Kidney (tissue), 14 donors: Measurements from ENCODE around the gene CD248. TPM values are rescaled to one million over a fixed set of nuclear protein-coding genes. Genes with fewer than 3 reads are reported as not detected.

ENCODE experiments used
- DNase-seq, 5 donors: peaks; one replicate each; pipeline ENCODE4 v3.0.0-alpha.2; 2013 to 2020
- FAIRE-seq: peaks from 2 replicates; lab custom pipeline; 2012; peaks lifted over from hg19 to GRCh38; lab: Jason Lieb, UNC
- H3K27ac ChIP-seq, 2 donors: one replicate each; pipeline ENCODE4 v1.7.0; 2013; ENCODE audit warnings: low read depth in 2 of 2, low read length in 2 of 2, inconsistent platforms in 1 of 2
- H3K27me3 ChIP-seq: one replicate; pipeline ENCODE4 v1.7.1; 2013; ENCODE audit warnings: low read length, inconsistent platforms; ENCODE audit not compliant: control insufficient read depth, insufficient read depth
- H3K36me3 ChIP-seq, 3 donors: one replicate each; pipeline versions ENCODE4 v1.7.0 to v1.7.1; 2013; ENCODE audit warnings: low read length in 3 of 3, control low read depth in 1 of 3, inconsistent platforms in 1 of 3; ENCODE audit not compliant: insufficient read depth in 3 of 3, control insufficient read depth in 2 of 3
- H3K4me1 ChIP-seq, 3 donors: one replicate each; pipeline versions ENCODE4 v1.7.0 to v1.7.1; 2013; ENCODE audit warnings: low read length in 3 of 3, inconsistent platforms in 1 of 3, low read depth in 1 of 3; ENCODE audit not compliant: control insufficient read depth in 2 of 3, insufficient read depth in 2 of 3
- H3K4me3 ChIP-seq, 3 donors: one replicate each; pipeline versions ENCODE4 v1.7.0 to v1.8.1; 2013; ENCODE audit warnings: low read length in 3 of 3, control low read depth in 1 of 3, inconsistent platforms in 1 of 3
- H3K9ac ChIP-seq, 3 donors: one replicate each; pipeline versions ENCODE4 v1.7.0 to v1.7.1; 2013; ENCODE audit warnings: low read length in 3 of 3, control low read depth in 1 of 3, inconsistent platforms in 1 of 3
- H3K9me3 ChIP-seq, 3 donors: one replicate each; pipeline versions ENCODE4 v1.7.0 to v1.7.1; 2013; ENCODE audit warnings: low read length in 3 of 3, control low read depth in 1 of 3, inconsistent platforms in 1 of 3; ENCODE audit not compliant: control insufficient read depth in 2 of 3, insufficient read depth in 1 of 3
- CTCF ChIP-seq: IDR thresholded peaks from 3 replicates; pipeline ENCODE4 v1.5.1; 2012; ENCODE audit warnings: mild to moderate bottlenecking, moderate library complexity, borderline replicate concordance; ENCODE audit not compliant: insufficient read depth; ENCODE audit errors: extremely low read depth
- intact Hi-C: fragments of 100-400 bp; cut with DNase I; formaldehyde crosslinking; loops from one replicate; pipeline ENCODE4 v1.11.1; 2022
- polyA plus RNA-seq: library from polyadenylated mRNA; stranded (reverse); fragments of 350-450 nt; fragmentation: Illumina TruSeq; extraction: RNeasy Lipid Tissue Mini Kit (QIAGEN cat#74804); gene quantifications from one replicate; pipeline ENCODE4 v1.2.3, GENCODE V29; 2014; ENCODE audit warnings: low read depth, low replicate concordance; ENCODE audit not compliant: insufficient read depth
- total RNA-seq: library from RNA; stranded (reverse); fragmentation: NEBNext Ultra II Directional; extraction: Animal tissue kit (Norgen Biotek cat#: 25700); gene quantifications from one replicate; pipeline ENCODE4 v1.2.1, GENCODE V29; 2021
- donor health status: control.
- donor health status: control.
- donor health status: control.
- donor health status: control.
- donor health status: control.
- donor health status: DM: yes; HTN: yes; CAD: no.
- donor health status: Normal renal cell carcinoma (clear cell type).

The CD248 gene
- total and polyA plus RNA-seq, 2 donors from 2014 or later = 14.8 to 22.9 TPM

- FAIRE-seq = no peak
These were observed 45.8 kb upstream of the CD248 start for GRCh38 chr11:66362481-66363147.

GRCh38 chr11:66361502-66361941 lies 44.7 kb upstream of the CD248 start:
- FAIRE-seq (no peak), DNase-seq (no peak)
- TF ChIP-seq CTCF = no peak
- Histone ChIP-seq H3K36me3 (no peaks in the 10 kb centered on the region), H3K4me1 (no peaks in the 10 kb centered on the region), H3K9ac (no peak overlapping the region), H3K4me3 (no peak overlapping the region), H3K9me3 (no peaks in the 10 kb centered on the region), H3K27ac (no peak overlapping the region), H3K27me3 (no peaks in the 10 kb centered on the region)
- intact Hi-C loops = no loop called here

More at GRCh38 chr11:66362481-66363147, 45.8 kb upstream of the CD248 start:
- H3K4me3 ChIP-seq = no peak overlapping the region
- no peak overlapping the region for H3K27ac ChIP-seq
- no peaks in the 10 kb centered on the region for H3K36me3 ChIP-seq
- H3K4me1 ChIP-seq = no peaks in the 10 kb centered on the region
- DNase-seq = no peak
- intact Hi-C loops = no loop called here
- H3K9ac ChIP-seq = no peak overlapping the region
- H3K9me3 ChIP-seq = no peaks in the 10 kb centered on the region
- no peaks in the 10 kb centered on the region for H3K27me3 ChIP-seq
- TF ChIP-seq CTCF = no peak

GRCh38 chr11:66360406-66361073 lies 43.7 kb upstream of the CD248 start:
- H3K36me3 ChIP-seq = no peaks in the 10 kb centered on the region
- H3K9ac ChIP-seq = no peak overlapping the region
- intact Hi-C loops = no loop called here
- no peaks in the 10 kb centered on the region for H3K27me3 ChIP-seq
- H3K9me3 ChIP-seq = no peaks in the 10 kb centered on the region
- no peak overlapping the region for H3K27ac ChIP-seq
- FAIRE-seq (no peak), DNase-seq (no peak)
- TF ChIP-seq CTCF = no peak
- H3K4me3 ChIP-seq = no peak overlapping the region
- H3K4me1 ChIP-seq = no peaks in the 10 kb centered on the region
